NT2/D1 (cell line): Measurements from ENCODE around the gene SPRR3.

Experiments
- DNase-seq: peaks from one replicate; pipeline ENCODE4 v3.0.0-alpha.2; 2011; ENCODE audit warnings: low read depth, low spot score
- H3K27me3 ChIP-seq: 2 replicates; pipeline ENCODE4 v1.6.0; 2011; ENCODE audit warnings: mild to moderate bottlenecking; ENCODE audit not compliant: insufficient read length, insufficient read depth
- H3K36me3 ChIP-seq: 2 replicates; pipeline ENCODE4 v1.6.1; 2011; ENCODE audit warnings: mild to moderate bottlenecking, low read length, mixed read lengths; ENCODE audit not compliant: insufficient read depth, insufficient read length
- H3K4me1 ChIP-seq: 2 replicates; pipeline ENCODE4 v1.5.1; 2011; ENCODE audit not compliant: insufficient read depth, insufficient read length
- H3K4me3 ChIP-seq: 2 replicates; pipeline ENCODE4 v1.5.1; 2011; ENCODE audit warnings: low read depth; ENCODE audit not compliant: insufficient read length
- H3K9ac ChIP-seq: 2 replicates; pipeline ENCODE4 v1.6.0; 2011; ENCODE audit warnings: low read depth; ENCODE audit not compliant: insufficient read length
- H3K9me3 ChIP-seq: 2 replicates; pipeline ENCODE4 v1.5.1; 2011; ENCODE audit warnings: mild to moderate bottlenecking, low read length; ENCODE audit not compliant: insufficient read depth
- SUZ12 ChIP-seq: IDR thresholded peaks from 2 replicates; pipeline ENCODE4 v1.6.1; 2011; ENCODE audit not compliant: insufficient read length, insufficient read depth; ENCODE audit errors: extremely low read depth
- YY1 ChIP-seq: IDR thresholded peaks from 2 replicates; pipeline ENCODE4 v1.6.1; 2011; ENCODE audit not compliant: insufficient read length, insufficient read depth
- ZNF274 ChIP-seq: IDR thresholded peaks from 2 replicates; pipeline ENCODE4 v1.6.1; 2011; ENCODE audit warnings: mild to moderate bottlenecking, low read depth, low read length

The SPRR3 gene

DNA sequence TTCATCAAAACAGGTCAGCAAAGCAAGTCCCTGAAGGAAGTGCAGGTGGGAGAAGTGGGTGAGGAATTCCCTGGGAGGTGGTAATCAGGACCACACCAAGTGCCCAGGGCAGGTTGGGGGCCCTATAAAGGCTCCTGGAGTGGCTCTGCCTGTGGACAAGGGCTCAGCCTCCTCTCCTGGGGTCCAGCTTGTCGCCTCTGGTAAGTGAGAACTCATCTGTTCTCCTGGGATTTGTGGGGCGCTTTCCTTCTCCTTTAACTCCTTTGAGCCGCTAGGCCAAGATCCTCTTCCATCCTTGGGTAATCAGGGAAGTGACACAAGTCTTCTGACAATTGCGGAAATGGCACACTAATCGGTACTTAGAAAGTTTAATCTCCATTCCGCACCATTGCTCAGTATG lies 31.1 kb upstream of the SPRR3 start, which contains the start of gene SPRR4:
TSS of gene SPRR4 (plus strand) at position 154 of the 400 bp plus-strand sequence. CDS start 1,243 bp downstream, outside the sequence.
- no peak within 1 kb of the TSS for H3K4me3 ChIP-seq
- H3K36me3 ChIP-seq, result no peaks in the 10 kb centered on the region
- TF ChIP-seq ZNF274 (no peak), SUZ12 (no peak), YY1 (no peak)
- no peaks in the 10 kb centered on the region for H3K27me3 ChIP-seq
- H3K4me1 ChIP-seq, result no peaks in the 10 kb centered on the region
- no peaks in the 10 kb centered on the region for H3K9me3 ChIP-seq
- DNase-seq, result no peak
- H3K9ac ChIP-seq, result no peak within 1 kb of the TSS

DNA sequence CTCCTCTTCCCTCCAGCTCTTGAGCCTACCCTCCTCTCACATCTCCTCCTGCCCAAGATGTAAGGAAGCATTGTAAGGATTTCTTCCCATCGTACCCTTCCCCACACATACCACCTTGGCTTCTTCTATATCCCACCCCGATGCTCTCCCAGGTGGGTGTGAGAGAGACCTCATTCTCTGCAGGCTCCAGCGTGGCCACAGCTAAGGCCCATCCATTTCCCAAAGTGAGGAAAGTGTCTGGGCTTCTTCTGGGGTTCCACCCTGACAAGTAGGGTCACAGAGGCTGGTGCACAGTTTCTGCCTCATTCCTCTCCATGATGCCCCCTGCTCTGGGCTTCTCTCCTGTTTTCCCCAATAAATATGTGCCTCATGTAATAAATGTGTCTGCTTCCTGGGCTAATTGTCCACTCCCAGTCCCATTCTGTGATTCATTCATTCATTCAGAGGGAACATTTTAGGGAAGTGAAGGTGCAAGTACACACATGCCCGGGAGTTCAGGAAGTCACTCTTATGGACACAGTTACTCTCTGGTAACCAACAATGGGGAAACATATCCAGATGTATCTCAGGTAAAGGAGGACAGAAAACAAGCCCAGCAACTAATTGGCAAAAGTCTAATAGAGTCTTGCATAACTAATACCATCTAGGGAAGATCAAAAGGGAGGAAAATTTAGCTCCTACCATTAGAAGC lies 29.2 kb upstream of the SPRR3 start:
- DNase-seq, result no peak
- H3K9me3 ChIP-seq, result no peaks in the 10 kb centered on the region
- H3K4me3 ChIP-seq, result no peak overlapping the region
- H3K4me1 ChIP-seq, result no peaks in the 10 kb centered on the region
- no peak overlapping the region for H3K9ac ChIP-seq
- TF ChIP-seq SUZ12 (no peak), YY1 (no peak), ZNF274 (no peak)
- H3K27me3 ChIP-seq, result no peaks in the 10 kb centered on the region
- H3K36me3 ChIP-seq, result no peaks in the 10 kb centered on the region

DNA sequence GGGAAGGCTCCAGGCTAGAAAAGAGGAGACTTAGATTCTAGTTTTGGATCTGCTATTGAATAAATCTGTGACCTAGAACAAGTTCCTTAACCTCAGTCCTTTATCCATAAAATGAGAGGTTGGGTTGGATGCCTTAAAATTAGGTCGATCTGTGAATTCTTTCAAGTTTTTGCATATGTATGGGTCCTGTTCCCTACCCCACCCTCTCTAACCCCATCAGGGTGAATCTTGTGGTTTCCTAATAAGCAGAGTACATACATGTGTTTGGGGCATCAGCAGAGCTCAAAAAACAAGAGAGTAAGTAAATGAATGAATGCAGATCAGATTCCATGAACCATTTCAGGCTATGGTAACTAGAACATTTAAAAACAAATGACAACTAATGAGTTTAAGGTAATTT lies 24.9 kb upstream of the SPRR3 start:
- no peaks in the 10 kb centered on the region for H3K4me1 ChIP-seq
- H3K36me3 ChIP-seq, result no peaks in the 10 kb centered on the region
- H3K9ac ChIP-seq, result no peak overlapping the region
- H3K27me3 ChIP-seq, result no peaks in the 10 kb centered on the region
- no peak for TF ChIP-seq YY1
- no peak for TF ChIP-seq SUZ12
- no peak for TF ChIP-seq ZNF274
- no peak overlapping the region for H3K4me3 ChIP-seq
- no peaks in the 10 kb centered on the region for H3K9me3 ChIP-seq
- no peak for DNase-seq

DNA sequence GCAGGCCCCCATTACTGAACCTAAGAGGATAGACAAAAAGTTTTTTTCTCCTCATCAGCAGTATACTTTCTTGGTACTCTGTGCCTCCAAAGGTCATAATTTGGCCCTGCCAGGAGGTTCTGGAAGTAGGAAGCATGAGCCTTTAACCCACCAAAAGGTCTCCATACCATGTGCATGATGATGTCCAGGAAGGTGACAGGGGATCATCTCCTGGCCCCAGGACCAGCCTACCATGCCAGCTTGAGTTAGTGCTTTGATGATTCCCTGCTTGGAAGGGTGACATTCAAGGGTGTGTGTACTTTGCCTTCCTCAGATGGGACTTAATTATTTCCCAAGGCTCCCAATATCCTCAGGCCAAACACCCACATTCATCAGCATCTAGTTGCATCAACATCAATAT lies 23.9 kb upstream of the SPRR3 start:
- Histone ChIP-seq H3K9me3 (no peaks in the 10 kb centered on the region), H3K36me3 (no peaks in the 10 kb centered on the region), H3K27me3 (no peaks in the 10 kb centered on the region), H3K4me1 (no peaks in the 10 kb centered on the region), H3K9ac (no peak overlapping the region), H3K4me3 (no peak overlapping the region)
- TF ChIP-seq ZNF274 (no peak), SUZ12 (no peak), YY1 (no peak)
- DNase-seq, result no peak

DNA sequence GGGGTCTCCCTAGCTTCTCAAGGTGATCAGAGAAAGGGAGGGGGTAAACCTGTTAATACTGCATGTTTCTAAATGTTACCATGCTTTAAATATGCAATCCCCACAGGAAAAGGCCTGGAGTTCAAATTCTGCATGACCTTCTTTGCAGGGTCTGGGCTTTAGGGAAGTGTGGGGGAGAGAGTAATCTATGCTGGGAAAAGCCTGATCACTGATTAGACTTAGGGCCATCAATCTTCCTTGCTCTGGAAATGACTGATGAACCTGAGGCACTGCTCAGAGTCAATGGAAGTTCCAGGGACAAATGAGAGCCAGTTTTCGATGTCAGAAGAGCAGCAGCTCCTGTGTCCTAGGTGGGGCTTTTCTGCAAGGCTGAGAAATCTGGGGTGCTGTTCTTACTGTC lies 20.9 kb upstream of the SPRR3 start:
- TF ChIP-seq ZNF274 (no peak), SUZ12 (no peak), YY1 (no peak)
- no peaks in the 10 kb centered on the region for H3K4me1 ChIP-seq
- H3K27me3 ChIP-seq, result no peaks in the 10 kb centered on the region
- no peak overlapping the region for H3K4me3 ChIP-seq
- H3K36me3 ChIP-seq, result no peaks in the 10 kb centered on the region
- no peak for DNase-seq
- H3K9ac ChIP-seq, result no peak overlapping the region
- no peaks in the 10 kb centered on the region for H3K9me3 ChIP-seq

DNA sequence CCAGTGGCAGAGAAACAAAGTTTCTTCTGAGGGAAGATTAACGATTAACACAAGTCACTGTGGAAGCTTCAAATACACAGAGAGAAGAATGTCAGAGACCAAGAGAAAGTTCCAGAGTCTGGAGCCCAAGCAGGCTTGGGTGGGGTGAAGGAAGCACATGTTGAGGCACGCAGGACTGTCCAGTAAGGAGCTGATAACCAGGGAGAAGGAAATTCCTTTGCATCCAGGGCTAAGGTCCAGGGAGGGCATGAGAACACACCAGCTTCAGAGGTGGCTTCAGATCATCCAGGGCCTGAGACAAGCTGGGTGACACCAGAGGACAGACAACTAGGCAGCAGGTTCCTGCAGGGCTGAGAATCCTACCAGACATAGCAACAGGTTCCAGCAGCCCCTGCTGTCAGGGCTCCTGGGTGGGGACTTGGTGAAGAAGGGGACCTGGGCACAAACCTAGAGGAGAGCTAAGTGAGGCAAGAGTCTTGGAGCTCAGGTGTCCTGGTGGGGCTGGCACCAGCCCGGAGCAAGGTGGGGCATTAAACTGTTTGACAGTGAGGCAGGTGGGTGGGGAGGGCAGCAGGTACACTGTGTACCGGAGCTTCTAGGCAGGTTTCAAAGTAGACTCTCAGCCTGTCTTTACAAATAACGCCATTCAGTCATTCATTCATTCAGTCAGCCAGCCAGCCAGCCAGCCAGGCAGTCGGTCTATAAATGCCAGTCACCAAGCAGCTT lies 20.2 kb upstream of the SPRR3 start:
- Histone ChIP-seq H3K27me3 (no peaks in the 10 kb centered on the region), H3K9ac (no peak overlapping the region), H3K4me1 (no peaks in the 10 kb centered on the region), H3K4me3 (no peak overlapping the region), H3K36me3 (no peaks in the 10 kb centered on the region), H3K9me3 (no peaks in the 10 kb centered on the region)
- DNase-seq, result no peak
- TF ChIP-seq SUZ12 (no peak), YY1 (no peak), ZNF274 (no peak)

DNA sequence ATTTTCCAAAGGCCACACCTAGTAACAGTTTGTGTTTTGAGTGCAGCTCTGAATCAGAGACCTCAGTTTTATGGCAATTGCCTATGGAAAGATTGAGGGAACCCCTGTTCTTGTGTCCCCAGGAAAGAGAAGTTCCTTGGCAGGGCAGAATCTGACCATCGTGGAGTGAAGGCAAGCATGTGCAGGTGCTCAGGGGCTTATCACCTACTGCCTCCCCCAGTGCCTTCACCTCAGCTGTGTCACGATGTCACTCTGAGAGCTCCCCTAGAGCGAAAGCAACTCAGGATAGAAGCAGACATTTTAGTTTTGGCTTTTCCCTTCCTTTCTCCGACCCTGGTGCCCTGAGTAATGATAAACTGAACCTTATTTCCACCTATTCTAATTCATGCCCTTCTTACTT lies 19.5 kb upstream of the SPRR3 start:
- DNase-seq, result no peak
- no peaks in the 10 kb centered on the region for H3K4me1 ChIP-seq
- TF ChIP-seq YY1, result no peak
- TF ChIP-seq SUZ12, result no peak
- H3K27me3 ChIP-seq, result no peaks in the 10 kb centered on the region
- H3K9ac ChIP-seq, result no peak overlapping the region
- no peak overlapping the region for H3K4me3 ChIP-seq
- H3K36me3 ChIP-seq, result no peaks in the 10 kb centered on the region
- no peaks in the 10 kb centered on the region for H3K9me3 ChIP-seq
